ENCODE results near the gene TBC1D32. TPM values are rescaled to one million over a fixed set of nuclear protein-coding genes. Genes with fewer than 3 reads are reported as not detected.
"Not testable (repeated sequence)": the region's sequence is repeated elsewhere in the genome, so short reads cannot be mapped to it uniquely, and the experiment has no call there.

The TBC1D32 gene
- total RNA-seq, 1 donor from 2014 or later = 2.6 TPM

DNA sequence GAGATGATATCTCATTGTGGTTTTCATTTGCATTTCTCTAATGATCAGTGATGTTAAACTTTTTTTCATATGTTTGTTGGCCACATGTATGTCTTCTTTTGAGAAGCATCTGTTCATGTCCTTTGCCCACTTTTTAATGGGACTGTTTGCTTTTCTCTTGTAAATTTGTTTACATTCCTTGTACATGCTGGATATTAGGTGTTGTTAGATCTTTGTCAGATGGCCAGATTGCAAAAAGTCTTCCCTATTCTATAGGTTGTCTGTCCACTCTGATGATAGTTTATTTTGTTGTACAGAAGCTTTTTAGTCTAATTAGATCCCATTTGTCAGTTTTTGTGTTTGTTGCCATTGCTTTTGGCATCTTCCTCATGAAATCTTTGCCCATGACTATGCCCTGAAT lies 172.4 kb downstream of the TBC1D32 start:
- no peak for ATAC-seq
- intact Hi-C loops (cut with micrococcal nuclease) = no loop called here
- DNase-seq = no peak

DNA sequence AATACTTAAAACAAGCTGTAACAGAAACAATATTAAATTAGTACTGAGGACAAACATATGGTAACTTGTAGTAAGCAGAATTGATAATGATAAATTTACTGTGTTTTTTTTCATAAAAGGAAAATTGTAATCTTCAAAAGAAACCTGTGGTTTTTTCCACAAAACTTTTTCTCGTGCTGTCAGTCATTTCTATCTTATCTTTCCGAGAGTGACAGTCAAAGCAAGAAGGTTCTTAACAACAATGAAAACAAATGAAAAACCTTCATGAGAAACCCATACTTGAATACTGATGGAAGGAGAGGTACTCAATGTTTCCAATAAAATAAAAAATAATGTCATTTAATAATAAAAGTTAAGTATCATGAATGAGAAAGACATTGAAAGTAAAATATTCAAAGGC lies 174.0 kb downstream of the TBC1D32 start:
- no peak for DNase-seq
- intact Hi-C loops (cut with micrococcal nuclease) = no loop called here

DNA sequence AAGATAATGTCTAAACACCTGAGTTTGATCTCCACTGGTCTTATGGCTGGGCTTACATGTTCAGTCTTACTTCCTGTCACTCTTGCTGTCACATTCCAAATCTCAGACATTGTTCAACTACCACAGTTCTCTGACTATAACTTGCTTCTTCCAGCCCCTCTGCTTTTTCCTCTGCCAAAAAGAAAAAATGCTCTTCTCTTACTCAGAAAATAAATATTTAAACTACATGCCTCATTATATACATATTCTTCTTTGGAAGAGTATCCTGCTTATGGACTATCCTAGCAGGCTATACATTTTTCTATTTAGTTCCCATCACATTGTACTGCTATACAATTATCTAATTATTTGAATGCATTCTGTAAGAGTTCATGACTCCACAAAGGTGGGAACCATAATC lies 175.4 kb downstream of the TBC1D32 start:
- no peak for DNase-seq

More for the DNA sequence above, 174.0 kb downstream of the TBC1D32 start:
- no peak for ATAC-seq

DNA sequence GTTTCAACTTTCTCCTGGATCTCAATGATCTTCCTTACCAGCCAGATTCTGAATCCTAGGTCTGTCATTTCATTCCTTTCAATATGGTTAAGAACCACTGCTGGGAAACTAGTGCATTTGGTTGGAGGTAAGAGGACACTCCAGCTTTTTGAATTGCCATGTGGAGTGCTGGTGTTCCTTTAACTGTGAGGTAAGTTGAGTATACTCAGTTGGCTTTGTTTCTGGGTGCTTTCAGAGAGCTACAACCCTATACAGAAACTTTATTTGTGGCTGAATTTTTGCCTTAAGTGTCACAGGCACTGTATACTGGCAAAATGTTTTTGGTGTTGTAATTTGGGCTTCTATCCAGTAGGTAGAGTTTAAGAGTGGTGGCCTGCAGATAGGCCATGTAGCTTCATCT lies 175.8 kb downstream of the TBC1D32 start:
- DNase-seq (no peak), ATAC-seq (no peak)
- intact Hi-C loops (cut with micrococcal nuclease) = no loop called here

More for the DNA sequence above, 175.4 kb downstream of the TBC1D32 start:
- no peak for ATAC-seq
- intact Hi-C loops (cut with micrococcal nuclease) = no loop called here

DNA sequence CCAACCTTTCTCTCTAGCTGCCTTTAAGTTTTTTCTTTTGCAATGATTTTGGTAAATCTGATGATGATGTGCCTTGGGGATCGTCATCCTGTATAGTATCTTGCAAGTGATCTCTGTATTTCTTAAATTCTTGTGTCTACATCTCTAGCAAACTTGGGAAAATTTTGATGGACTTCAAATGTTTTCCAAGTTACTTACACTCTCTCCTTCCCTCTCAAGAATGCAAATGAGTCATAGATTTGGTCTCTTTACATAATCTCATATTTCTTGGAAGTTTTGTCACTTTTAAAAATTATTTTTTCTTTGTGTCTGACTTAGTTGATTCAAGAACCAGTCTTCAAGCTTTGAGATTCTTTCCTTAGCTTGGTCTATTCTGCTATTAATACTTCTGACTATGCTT lies 176.4 kb downstream of the TBC1D32 start:
- ATAC-seq (no peak), DNase-seq (no peak)
- intact Hi-C loops (cut with micrococcal nuclease) = no loop called here

DNA sequence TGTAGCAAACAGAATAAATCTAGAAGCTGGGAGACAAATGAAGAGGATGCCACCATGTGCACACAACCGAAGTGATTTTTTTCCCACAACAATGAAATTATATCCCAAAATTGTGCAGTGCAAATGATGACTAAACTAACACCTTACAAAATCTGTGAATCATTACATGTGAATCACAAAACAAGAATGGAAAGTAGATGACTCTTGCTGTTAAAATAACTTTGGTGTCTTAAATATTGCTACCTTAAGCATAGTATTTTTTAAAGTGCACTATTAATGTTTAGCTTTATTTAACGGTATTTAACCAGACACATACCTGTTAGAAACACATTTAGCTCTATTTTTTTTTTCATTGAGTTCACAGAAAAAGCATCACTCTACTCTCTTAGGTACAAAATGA lies 190.8 kb downstream of the TBC1D32 start:
- intact Hi-C loops (cut with micrococcal nuclease) = no loop called here
- DNase-seq (no peak), ATAC-seq (no peak)

DNA sequence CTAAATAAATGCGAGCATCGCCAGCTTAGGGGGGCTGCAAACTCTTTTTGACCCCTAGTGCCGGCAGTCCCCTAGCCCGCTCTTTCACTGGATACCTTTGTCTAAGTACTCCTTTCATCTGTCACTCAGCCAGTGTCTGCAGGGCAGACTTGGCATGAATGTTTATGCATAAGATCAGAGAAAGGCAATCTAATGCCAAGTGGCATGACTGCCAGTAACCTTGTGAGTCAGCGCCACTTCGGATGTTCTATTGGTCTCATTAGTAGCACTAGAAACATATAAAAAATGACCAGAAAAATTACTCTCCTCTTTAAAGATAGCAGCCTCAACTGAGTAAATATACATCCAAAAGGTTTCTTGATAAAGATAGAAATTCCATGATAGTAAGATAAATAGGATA lies 192.2 kb downstream of the TBC1D32 start:
- intact Hi-C loops (cut with micrococcal nuclease) = no loop called here
- ATAC-seq (no peak), DNase-seq (no peak)

DNA sequence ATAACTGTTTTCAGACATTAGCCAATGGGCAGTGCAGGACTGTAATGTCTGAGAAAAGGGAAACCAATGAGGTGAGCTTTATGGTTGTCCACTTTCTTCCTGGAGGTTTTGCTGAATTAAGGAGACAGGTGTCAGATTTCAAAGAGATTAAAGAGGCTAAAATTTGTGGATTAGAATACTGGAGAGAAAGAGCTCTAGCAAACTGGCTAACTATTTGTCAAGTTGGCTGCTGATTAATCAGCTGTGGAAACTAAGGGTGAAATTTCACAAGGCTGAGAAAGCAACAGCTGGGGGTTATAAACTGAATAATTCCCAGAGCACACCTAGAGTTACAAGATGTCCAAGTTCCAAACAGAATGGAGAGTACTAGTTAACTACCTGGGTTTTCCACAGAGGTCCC lies 198.9 kb downstream of the TBC1D32 start:
- intact Hi-C loops (cut with micrococcal nuclease) = no loop called here
- no peak for DNase-seq
- ATAC-seq = no peak

DNA sequence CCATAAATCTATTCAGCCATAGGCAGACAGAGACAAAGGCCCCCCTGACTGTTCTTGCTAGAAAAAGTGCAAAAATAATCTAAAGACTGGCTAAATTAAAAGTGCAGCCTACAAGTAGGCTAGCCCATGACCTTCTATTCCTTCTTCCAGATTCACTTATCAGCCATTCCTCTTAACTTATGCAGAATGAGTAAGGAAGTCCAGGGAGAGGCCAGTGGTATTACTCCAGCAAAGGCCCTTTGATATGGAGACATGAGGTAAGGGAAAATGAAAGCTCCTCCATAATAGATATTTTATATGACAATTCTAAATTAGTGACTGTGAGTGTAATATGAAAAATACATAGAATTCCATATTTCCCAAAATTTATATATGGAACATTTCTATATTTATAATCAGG lies 199.4 kb downstream of the TBC1D32 start:
- DNase-seq (no peak), ATAC-seq (no peak)
- intact Hi-C loops (cut with micrococcal nuclease) = no loop called here

DNA sequence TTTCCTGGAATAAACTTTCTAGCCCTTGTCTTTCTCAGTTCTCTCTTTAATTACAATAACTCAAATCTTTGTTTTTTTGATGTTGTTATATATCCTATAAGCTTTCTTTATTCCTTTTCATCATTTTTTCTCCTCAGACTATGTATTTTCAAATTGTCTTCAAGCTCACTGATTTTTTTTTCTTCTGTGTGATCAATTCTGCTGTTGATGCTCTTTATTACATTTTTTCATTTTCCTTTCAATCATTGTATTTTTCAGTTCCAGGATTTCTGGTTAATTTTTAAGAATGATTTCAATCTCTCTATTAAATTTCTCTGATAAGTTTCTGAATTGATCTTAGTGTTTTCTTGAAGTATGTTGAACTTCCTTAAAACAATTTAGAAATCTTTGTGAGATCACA lies 209.7 kb downstream of the TBC1D32 start:
- intact Hi-C loops (cut with micrococcal nuclease) = no loop called here
- ATAC-seq = no peak
- DNase-seq = no peak

DNA sequence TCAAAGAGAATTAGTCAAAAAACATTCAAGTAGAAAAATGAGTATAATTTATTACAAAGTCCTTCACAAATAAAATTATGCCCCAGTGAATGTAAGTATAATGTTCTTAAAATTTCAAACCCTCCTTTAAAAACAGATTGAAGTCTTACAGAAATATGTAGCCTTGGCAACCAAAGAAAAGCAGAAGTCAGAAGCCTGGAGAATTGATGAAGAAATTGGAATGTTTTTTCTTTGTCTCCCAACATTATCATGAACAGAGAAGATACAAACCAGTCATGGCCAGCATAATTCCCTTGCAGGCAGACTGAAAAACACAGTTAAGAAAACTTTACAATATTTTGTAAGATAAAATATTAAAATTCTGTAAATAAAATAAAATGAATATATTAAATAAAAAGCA lies 221.9 kb downstream of the TBC1D32 start:
- ATAC-seq = no peak
- intact Hi-C loops (cut with micrococcal nuclease) = no loop called here
- no peak for DNase-seq

DNA sequence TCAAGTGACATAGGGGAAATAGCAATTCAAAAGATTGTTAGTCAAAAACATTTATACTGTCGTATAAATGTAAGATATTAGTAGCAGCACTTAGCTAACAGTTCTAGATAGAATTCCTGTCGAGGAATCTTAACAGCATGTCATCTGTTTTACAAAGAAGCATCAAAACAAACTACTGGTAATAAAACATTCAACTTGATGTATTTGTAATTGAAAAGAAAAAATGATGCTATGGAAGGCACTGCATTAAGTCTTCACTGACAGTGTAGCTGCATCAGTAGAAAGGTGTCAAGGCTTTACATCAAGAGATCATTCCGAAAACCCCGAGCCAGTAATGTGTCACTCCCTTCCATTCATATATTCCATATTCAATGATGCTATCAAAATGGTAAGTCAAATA lies 223.5 kb downstream of the TBC1D32 start:
- ATAC-seq (no peak), DNase-seq (no peak)
- intact Hi-C loops (cut with micrococcal nuclease) = no loop called here

DNA sequence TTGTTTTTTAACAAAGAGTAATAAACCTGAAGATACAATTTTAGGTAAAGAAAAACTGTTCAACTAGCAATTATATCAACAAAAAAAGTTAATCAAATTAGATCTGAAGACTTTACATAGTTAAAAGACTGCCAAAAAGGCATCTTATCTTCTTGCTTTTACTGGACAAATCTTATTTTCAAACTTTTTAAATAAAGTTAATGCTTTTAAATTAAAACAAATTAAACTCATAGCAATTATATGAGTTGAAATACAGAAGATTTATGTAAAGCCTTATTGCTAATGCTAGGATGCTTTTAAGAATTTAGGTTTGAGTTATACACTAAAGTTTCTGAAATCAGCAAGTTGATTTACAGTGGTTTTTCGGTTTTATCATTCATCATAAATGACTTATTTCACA lies 227.3 kb downstream of the TBC1D32 start:
- intact Hi-C loops (cut with micrococcal nuclease) = no loop called here
- no peak for DNase-seq
- ATAC-seq = no peak

DNA sequence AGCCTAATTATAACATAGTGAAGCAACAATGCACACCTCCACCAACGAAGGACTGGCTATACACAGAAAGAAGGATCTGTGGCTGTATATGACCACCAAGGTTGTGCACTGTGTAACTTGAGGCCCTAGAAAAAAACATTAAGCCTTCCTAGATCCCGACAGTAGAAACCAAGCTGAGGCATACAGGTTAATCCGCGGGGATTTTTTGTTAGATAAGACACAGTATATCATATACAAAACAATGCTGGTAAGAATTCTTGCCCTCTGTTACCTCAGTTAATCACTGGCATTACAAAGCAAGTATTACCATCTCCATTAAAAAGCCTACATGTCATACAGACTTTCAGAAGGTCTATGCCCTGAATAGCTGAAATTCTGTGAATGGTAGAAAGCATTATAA lies 228.8 kb downstream of the TBC1D32 start:
- ATAC-seq = no peak
- DNase-seq = no peak
- intact Hi-C loops (cut with micrococcal nuclease) = no loop called here

DNA sequence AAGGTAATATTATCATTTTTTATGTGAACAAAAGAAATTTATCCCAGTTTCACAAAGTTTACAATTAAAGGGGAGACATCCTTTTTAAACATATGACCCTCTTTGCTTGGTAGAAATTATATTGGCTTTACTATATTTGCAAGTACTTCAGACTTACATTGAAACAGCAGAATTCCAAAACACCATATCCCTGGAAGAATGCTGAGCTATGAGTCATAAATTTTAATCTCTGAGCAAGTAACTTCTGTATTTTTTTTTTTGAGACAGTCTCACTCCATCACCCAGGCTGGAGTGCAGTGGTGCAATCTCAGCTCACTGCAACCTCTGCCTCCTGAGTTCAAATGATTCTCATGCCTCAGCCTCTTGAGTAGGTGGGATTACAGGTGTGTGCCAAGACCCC lies 240.4 kb downstream of the TBC1D32 start:
- DNase-seq = no peak
- ATAC-seq = no peak
- intact Hi-C loops (cut with micrococcal nuclease) = no loop called here

DNA sequence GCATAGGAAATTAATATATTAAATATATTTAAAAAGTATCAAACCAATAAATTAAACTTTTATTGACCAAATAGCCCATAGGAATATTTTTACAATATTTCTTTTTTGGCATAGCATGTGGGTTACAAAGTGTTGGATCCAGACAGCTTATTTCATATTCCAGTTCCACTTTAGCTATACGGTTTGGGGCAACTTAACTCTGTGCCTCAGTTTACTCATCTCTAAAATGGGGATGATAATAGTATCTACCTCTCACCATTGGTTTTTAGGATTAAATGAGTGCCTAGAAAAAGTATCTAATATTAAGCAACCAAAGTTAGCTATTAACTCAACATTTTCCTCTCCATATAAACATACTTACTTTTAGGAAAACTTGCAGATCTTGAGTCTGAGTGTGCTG lies 243.8 kb downstream of the TBC1D32 start:
- intact Hi-C loops (cut with micrococcal nuclease) = no loop called here

DNA sequence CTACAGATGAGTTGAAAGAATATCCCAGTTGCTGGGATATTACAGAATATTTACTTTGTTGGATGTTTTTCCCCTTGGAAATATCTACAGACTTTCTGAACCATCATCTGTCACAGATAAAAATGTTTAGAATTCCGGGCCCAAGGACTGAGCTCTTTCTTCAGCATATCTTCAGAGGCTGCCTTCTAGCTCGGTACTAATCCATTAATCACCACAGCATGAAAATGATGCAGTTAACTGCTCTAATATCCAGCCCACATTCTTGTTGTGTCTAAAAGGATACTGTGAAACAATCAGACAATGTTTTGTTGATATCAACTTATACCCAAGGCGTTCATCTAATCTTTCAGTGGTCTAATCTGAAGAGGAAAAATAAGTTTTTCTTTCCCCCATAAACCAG lies 247.4 kb downstream of the TBC1D32 start:
- intact Hi-C loops (cut with micrococcal nuclease) = no loop called here
- ATAC-seq (no peak), DNase-seq (no peak)

More for the DNA sequence above, 243.8 kb downstream of the TBC1D32 start:
- DNase-seq = no peak
- no peak for ATAC-seq

DNA sequence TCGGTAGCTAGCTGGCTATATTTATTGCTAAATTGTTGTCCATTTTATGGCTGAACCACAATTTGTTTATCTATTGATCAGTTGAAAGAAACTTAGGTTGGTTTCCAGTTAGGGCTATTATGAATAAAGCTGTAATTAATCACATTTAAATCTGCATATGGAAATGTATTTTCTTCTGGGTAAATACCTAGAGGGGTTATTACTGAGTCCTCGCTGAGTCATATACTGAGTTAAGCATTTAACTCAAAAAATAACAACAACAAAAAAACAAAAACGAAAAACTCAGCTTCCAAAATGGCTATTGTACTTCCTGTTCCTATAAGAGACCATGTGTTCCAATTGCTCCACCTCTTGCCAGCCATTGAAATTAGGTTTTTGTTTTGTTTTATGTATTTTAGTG lies 258.2 kb downstream of the TBC1D32 start:
- intact Hi-C loops (cut with micrococcal nuclease) = no loop called here
- ATAC-seq = no peak
- DNase-seq = no peak

DNA sequence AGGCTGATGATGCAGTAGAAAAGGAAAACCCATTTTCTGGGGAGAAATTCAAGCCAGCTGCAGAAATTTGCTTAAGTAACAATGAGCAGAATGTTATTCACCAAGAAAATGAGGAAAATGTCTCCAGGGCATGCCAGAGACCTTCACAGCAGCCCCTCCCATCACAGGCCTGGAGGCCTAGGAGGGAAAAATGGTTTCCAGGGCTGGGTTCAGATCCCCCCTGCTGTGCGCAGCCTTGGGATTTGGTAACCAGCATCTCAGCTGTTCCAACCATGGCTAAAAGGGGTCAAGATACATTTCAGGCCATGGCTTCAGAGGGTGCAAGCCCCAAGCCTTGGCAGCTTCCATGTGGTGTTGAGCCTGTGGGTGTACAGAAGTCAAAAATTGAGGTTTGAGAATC lies 265.5 kb downstream of the TBC1D32 start:
- intact Hi-C loops (cut with micrococcal nuclease); ATAC-seq; DNase-seq: not testable (repeated sequence)

DNA sequence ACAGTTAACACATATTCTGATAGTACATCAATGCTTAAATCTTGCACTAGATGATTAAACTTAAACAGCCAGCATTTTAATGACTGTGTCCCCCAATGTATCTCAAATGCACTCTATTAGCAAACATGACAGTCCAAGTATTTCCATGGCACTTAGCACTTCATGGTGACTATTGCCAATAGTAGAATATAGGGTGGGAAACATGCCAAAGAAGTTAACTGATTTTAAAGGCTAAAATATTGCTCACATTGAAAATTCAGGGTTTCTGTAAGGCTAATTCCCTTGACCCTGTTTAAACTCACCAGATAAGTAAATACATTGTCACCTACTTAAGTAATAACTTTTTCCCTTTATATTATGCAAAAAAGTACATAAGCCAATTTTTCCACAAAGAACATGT lies 266.9 kb downstream of the TBC1D32 start:
- intact Hi-C loops (cut with micrococcal nuclease) = no loop called here
- no peak for ATAC-seq
- DNase-seq = no peak

DNA sequence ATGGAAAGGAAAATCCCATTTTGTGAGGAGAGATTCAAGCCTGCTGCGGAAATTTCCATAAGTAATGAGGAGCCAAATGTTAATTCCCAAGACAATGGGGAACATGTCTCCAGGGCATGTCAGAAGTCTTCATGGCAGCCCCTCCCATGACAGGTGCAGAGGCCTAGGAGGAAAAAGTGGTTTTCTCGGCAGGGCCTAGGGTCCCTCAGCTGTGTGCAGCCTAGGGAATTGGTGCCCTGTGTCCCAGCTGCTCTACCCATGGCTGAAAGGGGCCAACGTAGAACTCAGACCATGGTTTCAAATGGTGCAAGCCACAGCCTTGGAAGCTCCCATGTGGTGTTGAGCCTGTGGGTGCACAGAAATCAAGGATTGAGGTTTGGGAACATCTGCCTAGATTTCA lies 269.9 kb downstream of the TBC1D32 start:
- DNase-seq (no peak), ATAC-seq (no peak)
- intact Hi-C loops (cut with micrococcal nuclease) = no loop called here

DNA sequence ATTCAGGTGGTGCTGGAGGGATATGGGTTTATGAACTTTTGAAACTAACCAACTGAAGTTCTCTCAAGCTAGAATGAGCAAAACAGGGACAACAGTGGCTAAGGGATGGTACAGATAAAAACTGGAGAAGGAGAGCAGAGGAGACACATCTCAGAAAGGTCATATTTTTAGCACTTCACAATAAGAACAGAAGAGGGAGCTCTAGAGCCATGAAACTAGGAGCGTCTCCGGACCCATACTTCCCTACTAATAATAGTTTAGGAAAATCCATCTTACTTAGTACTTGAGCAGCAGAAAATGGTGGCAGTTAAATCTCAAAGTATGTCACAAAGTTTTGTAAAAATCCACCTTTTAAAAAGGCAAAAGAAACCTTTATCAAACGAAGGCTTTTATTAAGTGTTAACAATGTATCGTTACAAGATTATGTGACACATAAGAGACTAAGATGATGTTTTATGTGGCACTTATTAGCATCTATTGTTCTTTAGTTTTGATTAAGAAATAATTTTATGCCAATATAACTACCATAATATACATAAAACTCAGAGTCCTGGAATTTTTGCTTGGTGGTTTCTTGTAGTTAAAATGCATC lies 278.6 kb downstream of the TBC1D32 start:
- peak; percentile 67 for ATAC-seq
- intact Hi-C loops (cut with micrococcal nuclease) = no loop called here
- DNase-seq = no peak

Data from left ventricle myocardium superior (tissue), 1 donor.